ENCODE data around the gene RHOB. TPM values are rescaled to one million over a fixed set of nuclear protein-coding genes. Genes with fewer than 3 reads are reported as not detected.
A peak's percentile ranks its signal among the peaks of the same experiment; 100 is the strongest.
"Not testable (repeated sequence)": the region's sequence is repeated elsewhere in the genome, so short reads cannot be mapped to it uniquely, and the experiment has no call there.

Gene RHOB
- total RNA-seq, 2 donors from 2014 or later: 59.8 to 62.9 TPM

GRCh38 chr2:20434588-20435294 is 12.1 kb upstream of the RHOB start:
- H3K27me3 Mint-ChIP-seq: peaks cover 76% of the 10 kb centered on the region
- H3K27ac Mint-ChIP-seq: no peak overlapping the region
- DNase-seq (no peak), ATAC-seq (no peak)
- H3K36me3 Mint-ChIP-seq (ENCODE audit: low read depth): peaks cover 8% of the 10 kb centered on the region
- H3K4me1 Mint-ChIP-seq: peaks cover 8% of the 10 kb centered on the region
- H3K4me3 Mint-ChIP-seq: no peak overlapping the region
- H3K9me3 ChIP-seq (ENCODE audit: control insufficient read depth, low read length, poor library complexity, severe bottlenecking): no peaks in the 10 kb centered on the region

GRCh38 chr2:20435456-20435855 is 11.4 kb upstream of the RHOB start:
- H3K36me3 Mint-ChIP-seq (ENCODE audit: low read depth); DNase-seq; H3K4me1 Mint-ChIP-seq; H3K4me3 Mint-ChIP-seq; ATAC-seq; H3K27ac Mint-ChIP-seq; H3K9me3 ChIP-seq (ENCODE audit: control insufficient read depth, low read length, poor library complexity, severe bottlenecking): not testable (repeated sequence)
- H3K27me3 Mint-ChIP-seq: peaks cover 72% of the 10 kb centered on the region

- Mint-ChIP-seq H3K4me1 (peaks cover 7% of the 10 kb centered on the region), H3K4me3 (no peak overlapping the region), H3K27ac (no peak overlapping the region), H3K27me3 (peaks cover 64% of the 10 kb centered on the region), H3K36me3 (ENCODE audit: low read depth) (peaks cover 8% of the 10 kb centered on the region)
- ATAC-seq (no peak), DNase-seq (no peak)
- H3K9me3 ChIP-seq (ENCODE audit: control insufficient read depth, low read length, poor library complexity, severe bottlenecking): no peaks in the 10 kb centered on the region
These were observed 10.0 kb upstream of the RHOB start for GRCh38 chr2:20436716-20437470.

GRCh38 chr2:20438334-20439192 is 8.3 kb upstream of the RHOB start:
- H3K4me1 Mint-ChIP-seq: peaks cover 7% of the 10 kb centered on the region
- ATAC-seq (no peak), DNase-seq (no peak)

GRCh38 chr2:20439193-20439475 is 7.7 kb upstream of the RHOB start:
- H3K4me3 Mint-ChIP-seq: no peak overlapping the region
- H3K27me3 Mint-ChIP-seq: peaks cover 49% of the 10 kb centered on the region
- H3K4me1 Mint-ChIP-seq: peaks cover 5% of the 10 kb centered on the region
- H3K27ac Mint-ChIP-seq: no peak overlapping the region
- no peak for ATAC-seq
- no peak for DNase-seq
- no peaks in the 10 kb centered on the region for H3K9me3 ChIP-seq (ENCODE audit: control insufficient read depth, low read length, poor library complexity, severe bottlenecking)
- H3K36me3 Mint-ChIP-seq (ENCODE audit: low read depth): peaks cover 6% of the 10 kb centered on the region

More at GRCh38 chr2:20438334-20439192, 8.3 kb upstream of the RHOB start:
- Mint-ChIP-seq H3K4me3 (no peak overlapping the region), H3K27ac (no peak overlapping the region), H3K27me3 (peaks cover 53% of the 10 kb centered on the region), H3K36me3 (ENCODE audit: low read depth) (peaks cover 8% of the 10 kb centered on the region)
- no peaks in the 10 kb centered on the region for H3K9me3 ChIP-seq (ENCODE audit: control insufficient read depth, low read length, poor library complexity, severe bottlenecking)

- Mint-ChIP-seq H3K36me3 (ENCODE audit: low read depth) (peaks cover 4% of the 10 kb centered on the region), H3K27me3 (peaks cover 46% of the 10 kb centered on the region), H3K4me1 (peaks cover 2% of the 10 kb centered on the region), H3K4me3 (no peak overlapping the region), H3K27ac (no peak overlapping the region)
- H3K9me3 ChIP-seq (ENCODE audit: control insufficient read depth, low read length, poor library complexity, severe bottlenecking): no peaks in the 10 kb centered on the region
- DNase-seq (no peak), ATAC-seq (no peak)
These were observed 7.4 kb upstream of the RHOB start for GRCh38 chr2:20439503-20439902.

GRCh38 chr2:20440001-20440560 is 6.8 kb upstream of the RHOB start:
- no peaks in the 10 kb centered on the region for H3K9me3 ChIP-seq (ENCODE audit: control insufficient read depth, low read length, poor library complexity, severe bottlenecking)
- Mint-ChIP-seq H3K4me1 (peaks cover 2% of the 10 kb centered on the region), H3K27me3 (peaks cover 44% of the 10 kb centered on the region), H3K4me3 (peak overlapping the region; percentile 28), H3K36me3 (ENCODE audit: low read depth) (peaks cover under 1% of the 10 kb centered on the region), H3K27ac (no peak overlapping the region)
- ATAC-seq: no peak
- DNase-seq: no peak

- H3K4me1 Mint-ChIP-seq: peaks cover 2% of the 10 kb centered on the region
- H3K27me3 Mint-ChIP-seq: peaks cover 35% of the 10 kb centered on the region
- no peak overlapping the region for H3K4me3 Mint-ChIP-seq
- H3K27ac Mint-ChIP-seq: no peak overlapping the region
- H3K9me3 ChIP-seq (ENCODE audit: control insufficient read depth, low read length, poor library complexity, severe bottlenecking): no peaks in the 10 kb centered on the region
- ATAC-seq (no peak), DNase-seq (no peak)
- no peaks in the 10 kb centered on the region for H3K36me3 Mint-ChIP-seq (ENCODE audit: low read depth)
These were observed 3.5 kb upstream of the RHOB start for GRCh38 chr2:20443276-20443920.

GRCh38 chr2:20444101-20444992 is 2.5 kb upstream of the RHOB start:
- ATAC-seq (no peak), DNase-seq (no peak)
- no peaks in the 10 kb centered on the region for H3K9me3 ChIP-seq (ENCODE audit: control insufficient read depth, low read length, poor library complexity, severe bottlenecking)
- no peaks in the 10 kb centered on the region for H3K36me3 Mint-ChIP-seq (ENCODE audit: low read depth)
- peaks cover 28% of the 10 kb centered on the region for H3K27me3 Mint-ChIP-seq
- H3K4me3 Mint-ChIP-seq: no peak overlapping the region
- H3K4me1 Mint-ChIP-seq: peaks cover 2% of the 10 kb centered on the region
- H3K27ac Mint-ChIP-seq: no peak overlapping the region

- H3K27me3 Mint-ChIP-seq: peaks cover 23% of the 10 kb centered on the region
- DNase-seq (no peak), ATAC-seq (no peak)
- peak overlapping the region; percentile 11 for H3K27ac Mint-ChIP-seq
- H3K36me3 Mint-ChIP-seq (ENCODE audit: low read depth): no peaks in the 10 kb centered on the region
- H3K4me1 Mint-ChIP-seq: peaks cover 2% of the 10 kb centered on the region
- H3K4me3 Mint-ChIP-seq: no peak overlapping the region
- H3K9me3 ChIP-seq (ENCODE audit: control insufficient read depth, low read length, poor library complexity, severe bottlenecking): no peaks in the 10 kb centered on the region
These were observed 1.6 kb upstream of the RHOB start for GRCh38 chr2:20444993-20445910.

- DNase-seq: no peak
- Mint-ChIP-seq H3K27me3 (peaks cover 22% of the 10 kb centered on the region), H3K27ac (no peak overlapping the region), H3K4me3 (peak overlapping the region; percentile 85), H3K36me3 (ENCODE audit: low read depth) (no peaks in the 10 kb centered on the region), H3K4me1 (no peaks in the 10 kb centered on the region)
- no peak for ATAC-seq
- no peaks in the 10 kb centered on the region for H3K9me3 ChIP-seq (ENCODE audit: control insufficient read depth, low read length, poor library complexity, severe bottlenecking)
These were observed 488 bp upstream of the RHOB start for GRCh38 chr2:20446255-20446916.
